K562 (cell line): Measurements from ENCODE around the gene HNRNPU. TPM values are rescaled to one million over a fixed set of nuclear protein-coding genes. Genes with fewer than 3 reads are reported as not detected.

ENCODE experiments used
- BDP1 ChIP-seq: IDR thresholded peaks from 3 replicates; pipeline ENCODE4 v1.6.1; 2011; ENCODE audit not compliant: insufficient read length, insufficient read depth
- DDX20 ChIP-seq: fragments of 450-650 bp; IDR thresholded peaks from 2 replicates; pipeline ENCODE4 v1.6.1; 2016; ENCODE audit warnings: missing genetic modification characterization, low read depth, mild to moderate bottlenecking, missing compliant biosample characterization, moderate library complexity
- E2F3 ChIP-seq: fragments of 250-450 bp; sonication (Bioruptor Pico); IDR thresholded peaks from 2 replicates; pipeline ENCODE4 v1.4.0; 2020; ENCODE audit warnings: mild to moderate bottlenecking
- FOSL1 ChIP-seq: fragments of 200-800 bp; sonication (Bioruptor generic); conservative IDR thresholded peaks from 2 replicates; pipeline ENCODE4 v1.6.1; 2016; ENCODE audit warnings: missing genetic modification characterization, missing compliant biosample characterization
- GTF2A2 ChIP-seq: IDR thresholded peaks from 2 replicates; pipeline ENCODE4 v1.6.1; 2016; ENCODE audit warnings: mild to moderate bottlenecking, missing genetic modification characterization, missing compliant biosample characterization
- HDAC2 ChIP-seq: fragments of 450-650 bp; IDR thresholded peaks from 2 replicates; pipeline ENCODE4 v1.6.1; 2016; ENCODE audit warnings: mild to moderate bottlenecking
- ID3 ChIP-seq, 2 experiments: fragments of 250-450 bp in 1 of 2; fragments of 450-650 bp in 1 of 2; sonication (Bioruptor Pico) in 1 of 2; IDR thresholded peaks; 2 replicates each; pipeline versions ENCODE4 v1.6.1 to v1.8.0; 2016 to 2021; ENCODE audit warnings: mild to moderate bottlenecking in 2 of 2, moderate library complexity in 2 of 2, missing compliant biosample characterization in 1 of 2, missing genetic modification characterization in 1 of 2
- IFI16 ChIP-seq: fragments of 250-450 bp; sonication (Bioruptor Pico); IDR thresholded peaks from 2 replicates; pipeline ENCODE4 v2.1.2; 2022; ENCODE audit warnings: mild to moderate bottlenecking, inconsistent platforms
- KDM2B ChIP-seq: fragments of 250-450 bp; sonication (Bioruptor Pico); IDR thresholded peaks from 2 replicates; pipeline ENCODE4 v1.8.0; 2021; ENCODE audit warnings: mild to moderate bottlenecking, moderate library complexity
- KLF13 ChIP-seq: fragments of 450-650 bp; IDR thresholded peaks from 2 replicates; pipeline ENCODE4 v1.6.1; 2016; ENCODE audit warnings: missing genetic modification characterization, low read depth, mild to moderate bottlenecking, missing compliant biosample characterization, moderate library complexity, borderline replicate concordance
- POLR2G ChIP-seq: fragments of 200-400 bp; formaldehyde crosslinking; IDR thresholded peaks from 2 replicates; pipeline ENCODE4 v1.6.1; 2017; ENCODE audit warnings: low read depth, mild to moderate bottlenecking, antibody characterized with exemption, low read length, moderate library complexity
- TAF1 ChIP-seq: IDR thresholded peaks from 2 replicates; pipeline ENCODE4 v1.6.1; 2011; ENCODE audit warnings: mild to moderate bottlenecking, low read length, moderate library complexity; ENCODE audit not compliant: insufficient read depth, control insufficient read depth, severe bottlenecking; ENCODE audit errors: extremely low read depth
- XRCC4 ChIP-seq: IDR thresholded peaks from one replicate; pipeline ENCODE4 v1.6.1; 2011; ENCODE audit not compliant: insufficient read depth, insufficient read length; ENCODE audit errors: extremely low read depth
- ZBTB17 ChIP-seq: fragments of 450-650 bp; formaldehyde crosslinking; IDR thresholded peaks from 2 replicates; pipeline ENCODE4 v1.4.0; 2020; ENCODE audit warnings: mild to moderate bottlenecking
- ZNF277 ChIP-seq: fragments of 250-450 bp; sonication (Bioruptor Pico); IDR thresholded peaks from 2 replicates; pipeline ENCODE4 v1.8.0; 2022; ENCODE audit warnings: inconsistent platforms, mild to moderate bottlenecking, moderate library complexity, borderline replicate concordance
- polyA plus RNA-seq, 8 experiments: library from polyadenylated mRNA; depleted of rRNA in 4 of 8; stranded (reverse) in 5 of 8; unstranded in 3 of 8; fragments of >200 nt; fragmentation: Nextera tagmentation in 2 of 8; fragmentation: Illumina TruSeq in 1 of 8; extraction: Ambion mirVana in 2 of 8; extraction: Trizol in 1 of 8; gene quantifications; 2 replicates each; pipeline versions ENCODE4 v1.2.1 to v1.2.3, GENCODE V29; 2011 to 2014; ENCODE audit warnings: inconsistent platforms in 1 of 8, missing spikeins in 1 of 8
- total RNA-seq, 7 experiments: library from RNA; depleted of rRNA in 6 of 7; stranded (reverse); fragments of >200 nt in 6 of 7; fragmentation: Illumina TruSeq in 2 of 7; extraction: Trizol in 2 of 7; gene quantifications; 2 replicates each; pipeline versions ENCODE4 v1.2.1 to v1.2.3, GENCODE V29; 2011 to 2021; ENCODE audit warnings: low replicate concordance in 1 of 7
- TF ChIP-seq, protein P1 (sequence below): fragments of 250-450 bp; sonication (Bioruptor Pico); IDR thresholded peaks from 2 replicates; pipeline ENCODE4 v1.4.0; 2020; ENCODE audit warnings: mild to moderate bottlenecking, moderate library complexity
- TF ChIP-seq, protein P2 (sequence below), 2 experiments: fragments of 450-650 bp; conservative IDR thresholded peaks; 2 replicates each; pipeline ENCODE4 v1.6.1; 2017; ENCODE audit warnings: mild to moderate bottlenecking in 2 of 2, moderate library complexity in 2 of 2
- TF ChIP-seq, protein P3 (sequence below): fragments of 250-450 bp; sonication (Bioruptor Pico); IDR thresholded peaks from 2 replicates; pipeline ENCODE4 v1.8.0; 2021; ENCODE audit warnings: moderate library complexity, mild to moderate bottlenecking, inconsistent platforms
- TF ChIP-seq, protein P4 (sequence below): fragments of 250-450 bp; sonication (Bioruptor Pico); IDR thresholded peaks from 2 replicates; pipeline ENCODE4 v1.5.0; 2021

HNRNPU gene
- total and polyA plus RNA-seq, 9 of the 15 experiments (the other 6 are each of a cell fraction or from before 2014, with no cell fraction given) = 159 to 777 (median 577) TPM

DNA sequence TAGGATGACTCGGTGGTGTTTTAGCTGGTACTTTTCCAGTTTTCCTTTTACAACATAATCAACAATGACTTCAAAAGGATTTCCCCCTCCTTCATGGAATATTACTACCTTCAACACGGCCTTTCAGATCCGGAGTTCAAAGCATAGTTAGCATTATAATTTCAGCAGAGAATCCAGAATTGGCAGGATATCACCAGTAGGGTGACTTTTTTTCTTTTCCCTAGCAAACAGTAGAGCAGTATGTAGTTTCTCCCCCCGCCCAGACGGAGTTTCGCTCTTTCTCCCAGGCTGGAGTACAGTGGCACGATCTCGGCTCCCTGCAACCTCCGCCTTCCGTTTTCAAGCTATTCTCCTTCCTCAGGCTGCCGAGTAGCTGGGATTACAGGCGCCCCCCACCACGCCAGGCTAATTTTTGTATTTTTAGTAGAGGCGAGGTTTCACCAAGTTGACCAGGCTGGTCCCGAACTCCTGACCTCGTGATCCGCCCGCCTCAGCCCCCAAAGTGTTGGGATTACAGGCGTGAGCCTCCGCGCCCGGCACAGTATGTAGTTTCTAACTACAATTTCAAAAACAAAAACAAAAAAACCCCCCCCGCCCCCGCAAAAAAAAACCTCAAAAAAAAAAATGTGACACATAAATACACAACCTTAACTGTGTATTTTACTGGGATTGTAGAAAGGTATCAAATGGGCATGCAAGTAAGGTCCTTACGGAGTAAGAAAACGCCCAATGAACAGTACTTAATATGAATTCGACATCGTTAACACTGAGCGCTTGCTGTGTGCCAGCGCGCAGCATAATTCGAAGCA lies 30.4 kb downstream of the HNRNPU start (continued):
- TF ChIP-seq GTF2A2 (no peak; the same call in 1 of the 2 replicates), BDP1 (no peak), ZNF277 (CRISPR knock-in tag) (no peak), ZBTB17 (CRISPR knock-in tag) (no peak; the same call in 1 of the 2 replicates), FOSL1 (tag) (no peak), XRCC4 (no peak), DDX20 (tag) (no peak), TAF1 (peak; percentile 48), HDAC2 (no peak), KDM2B (CRISPR knock-in tag) (no peak), KLF13 (tag) (no peak), E2F3 (CRISPR knock-in tag) (no peak), POLR2G (no peak), ID3 (CRISPR knock-in tag; IDR thresholded peaks at IDR 0.05) (no peak), ID3 (tag; IDR thresholded peaks at IDR 0.05) (no peak), IFI16 (CRISPR knock-in tag) (no peak)
- TF ChIP-seq, protein P1, sequence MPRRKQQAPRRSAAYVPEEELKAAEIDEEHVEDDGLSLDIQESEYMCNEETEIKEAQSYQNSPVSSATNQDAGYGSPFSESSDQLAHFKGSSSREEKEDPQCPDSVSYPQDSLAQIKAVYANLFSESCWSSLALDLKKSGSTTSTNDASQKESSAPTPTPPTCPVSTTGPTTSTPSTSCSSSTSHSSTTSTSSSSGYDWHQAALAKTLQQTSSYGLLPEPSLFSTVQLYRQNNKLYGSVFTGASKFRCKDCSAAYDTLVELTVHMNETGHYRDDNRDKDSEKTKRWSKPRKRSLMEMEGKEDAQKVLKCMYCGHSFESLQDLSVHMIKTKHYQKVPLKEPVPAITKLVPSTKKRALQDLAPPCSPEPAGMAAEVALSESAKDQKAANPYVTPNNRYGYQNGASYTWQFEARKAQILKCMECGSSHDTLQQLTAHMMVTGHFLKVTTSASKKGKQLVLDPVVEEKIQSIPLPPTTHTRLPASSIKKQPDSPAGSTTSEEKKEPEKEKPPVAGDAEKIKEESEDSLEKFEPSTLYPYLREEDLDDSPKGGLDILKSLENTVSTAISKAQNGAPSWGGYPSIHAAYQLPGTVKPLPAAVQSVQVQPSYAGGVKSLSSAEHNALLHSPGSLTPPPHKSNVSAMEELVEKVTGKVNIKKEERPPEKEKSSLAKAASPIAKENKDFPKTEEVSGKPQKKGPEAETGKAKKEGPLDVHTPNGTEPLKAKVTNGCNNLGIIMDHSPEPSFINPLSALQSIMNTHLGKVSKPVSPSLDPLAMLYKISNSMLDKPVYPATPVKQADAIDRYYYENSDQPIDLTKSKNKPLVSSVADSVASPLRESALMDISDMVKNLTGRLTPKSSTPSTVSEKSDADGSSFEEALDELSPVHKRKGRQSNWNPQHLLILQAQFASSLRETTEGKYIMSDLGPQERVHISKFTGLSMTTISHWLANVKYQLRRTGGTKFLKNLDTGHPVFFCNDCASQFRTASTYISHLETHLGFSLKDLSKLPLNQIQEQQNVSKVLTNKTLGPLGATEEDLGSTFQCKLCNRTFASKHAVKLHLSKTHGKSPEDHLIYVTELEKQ (CRISPR knock-in tag) = 0 out of 2 replicates have a peak, but pooled peaks have one; percentile 25
- TF ChIP-seq, protein P2, sequence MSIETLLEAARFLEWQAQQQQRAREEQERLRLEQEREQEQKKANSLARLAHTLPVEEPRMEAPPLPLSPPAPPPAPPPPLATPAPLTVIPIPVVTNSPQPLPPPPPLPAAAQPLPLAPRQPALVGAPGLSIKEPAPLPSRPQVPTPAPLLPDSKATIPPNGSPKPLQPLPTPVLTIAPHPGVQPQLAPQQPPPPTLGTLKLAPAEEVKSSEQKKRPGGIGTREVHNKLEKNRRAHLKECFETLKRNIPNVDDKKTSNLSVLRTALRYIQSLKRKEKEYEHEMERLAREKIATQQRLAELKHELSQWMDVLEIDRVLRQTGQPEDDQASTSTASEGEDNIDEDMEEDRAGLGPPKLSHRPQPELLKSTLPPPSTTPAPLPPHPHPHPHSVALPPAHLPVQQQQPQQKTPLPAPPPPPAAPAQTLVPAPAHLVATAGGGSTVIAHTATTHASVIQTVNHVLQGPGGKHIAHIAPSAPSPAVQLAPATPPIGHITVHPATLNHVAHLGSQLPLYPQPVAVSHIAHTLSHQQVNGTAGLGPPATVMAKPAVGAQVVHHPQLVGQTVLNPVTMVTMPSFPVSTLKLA (conservative IDR thresholded peaks at IDR 0.05) = no peak; a peak in 1 of 4 replicates
- TF ChIP-seq, protein P3, sequence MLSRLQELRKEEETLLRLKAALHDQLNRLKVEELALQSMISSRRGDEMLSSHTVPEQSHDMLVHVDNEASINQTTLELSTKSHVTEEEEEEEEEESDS (CRISPR knock-in tag) = no peak
- TF ChIP-seq, protein P4, sequence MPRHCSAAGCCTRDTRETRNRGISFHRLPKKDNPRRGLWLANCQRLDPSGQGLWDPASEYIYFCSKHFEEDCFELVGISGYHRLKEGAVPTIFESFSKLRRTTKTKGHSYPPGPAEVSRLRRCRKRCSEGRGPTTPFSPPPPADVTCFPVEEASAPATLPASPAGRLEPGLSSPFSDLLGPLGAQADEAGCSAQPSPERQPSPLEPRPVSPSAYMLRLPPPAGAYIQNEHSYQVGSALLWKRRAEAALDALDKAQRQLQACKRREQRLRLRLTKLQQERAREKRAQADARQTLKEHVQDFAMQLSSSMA (CRISPR knock-in tag) = no peak
